ENCODE measurements around the gene GALNT12.
A peak's percentile ranks its signal among the peaks of the same experiment; 100 is the strongest.

Gene GALNT12

GRCh38 chr9:98866435-98867102 is 59.1 kb downstream of the GALNT12 start:
- Histone ChIP-seq H3K4me1 (ENCODE audit: control insufficient read depth in 1 of 2, insufficient read depth in 2 of 2, low read length in 2 of 2) (peaks cover 7 to 11% of the 10 kb centered on the region in 2 donors), H3K27me3 (ENCODE audit: low read depth, low read length) (no peaks in the 10 kb centered on the region), H3K27ac (ENCODE audit: low read length) (peak overlapping the region; percentile 52), H3K9me3 (ENCODE audit: control insufficient read depth in 1 of 2, low read length in 2 of 2) (no peaks in the 10 kb centered on the region), H3K4me3 (ENCODE audit: low read depth in 1 of 2, low read length in 2 of 2) (no peak overlapping the region), H3K36me3 (ENCODE audit: control insufficient read depth in 1 of 2, insufficient read depth in 2 of 2, low read length in 2 of 2) (no peaks in the 10 kb centered on the region)

- Histone ChIP-seq H3K4me3 (ENCODE audit: low read depth in 1 of 2, low read length in 2 of 2) (no peak overlapping the region), H3K36me3 (ENCODE audit: control insufficient read depth in 1 of 2, insufficient read depth in 2 of 2, low read length in 2 of 2) (no peaks in the 10 kb centered on the region), H3K9me3 (ENCODE audit: control insufficient read depth in 1 of 2, low read length in 2 of 2) (no peaks in the 10 kb centered on the region), H3K27ac (ENCODE audit: low read length) (peak overlapping the region; percentile 52), H3K4me1 (ENCODE audit: control insufficient read depth in 1 of 2, insufficient read depth in 2 of 2, low read length in 2 of 2) (peaks cover 7 to 11% of the 10 kb centered on the region in 2 donors), H3K27me3 (ENCODE audit: low read depth, low read length) (no peaks in the 10 kb centered on the region)
Observed at GRCh38 chr9:98867103-98867428, 59.6 kb downstream of the GALNT12 start.

GRCh38 chr9:98867429-98868168 is 60.1 kb downstream of the GALNT12 start:
- H3K27me3 ChIP-seq (ENCODE audit: low read depth, low read length): no peaks in the 10 kb centered on the region
- no peak overlapping the region for H3K27ac ChIP-seq (ENCODE audit: low read length)
- no peak overlapping the region for H3K4me3 ChIP-seq (ENCODE audit: low read depth in 1 of 2, low read length in 2 of 2)
- peaks cover 7 to 11% of the 10 kb centered on the region in 2 donors for H3K4me1 ChIP-seq (ENCODE audit: control insufficient read depth in 1 of 2, insufficient read depth in 2 of 2, low read length in 2 of 2)
- no peaks in the 10 kb centered on the region for H3K9me3 ChIP-seq (ENCODE audit: control insufficient read depth in 1 of 2, low read length in 2 of 2)
- no peaks in the 10 kb centered on the region for H3K36me3 ChIP-seq (ENCODE audit: control insufficient read depth in 1 of 2, insufficient read depth in 2 of 2, low read length in 2 of 2)

- Histone ChIP-seq H3K9me3 (ENCODE audit: control insufficient read depth in 1 of 2, low read length in 2 of 2) (no peaks in the 10 kb centered on the region), H3K4me1 (ENCODE audit: control insufficient read depth in 1 of 2, insufficient read depth in 2 of 2, low read length in 2 of 2) (peaks cover 7 to 11% of the 10 kb centered on the region in 2 donors), H3K36me3 (ENCODE audit: control insufficient read depth in 1 of 2, insufficient read depth in 2 of 2, low read length in 2 of 2) (no peaks in the 10 kb centered on the region), H3K27ac (ENCODE audit: low read length) (no peak overlapping the region), H3K27me3 (ENCODE audit: low read depth, low read length) (no peaks in the 10 kb centered on the region), H3K4me3 (ENCODE audit: low read depth in 1 of 2, low read length in 2 of 2) (no peak overlapping the region)
Observed at GRCh38 chr9:98869078-98869745, 61.7 kb downstream of the GALNT12 start.

GRCh38 chr9:98869866-98870265 is 62.4 kb downstream of the GALNT12 start:
- Histone ChIP-seq H3K9me3 (ENCODE audit: control insufficient read depth in 1 of 2, low read length in 2 of 2) (no peaks in the 10 kb centered on the region), H3K27me3 (ENCODE audit: low read depth, low read length) (no peaks in the 10 kb centered on the region), H3K27ac (ENCODE audit: low read length) (no peak overlapping the region), H3K36me3 (ENCODE audit: control insufficient read depth in 1 of 2, insufficient read depth in 2 of 2, low read length in 2 of 2) (no peaks in the 10 kb centered on the region), H3K4me3 (ENCODE audit: low read depth in 1 of 2, low read length in 2 of 2) (no peak overlapping the region), H3K4me1 (ENCODE audit: control insufficient read depth in 1 of 2, insufficient read depth in 2 of 2, low read length in 2 of 2) (peaks cover 7 to 11% of the 10 kb centered on the region in 2 donors)

GRCh38 chr9:98870782-98871557 is 63.5 kb downstream of the GALNT12 start:
- peaks cover 7 to 11% of the 10 kb centered on the region in 2 donors for H3K4me1 ChIP-seq (ENCODE audit: control insufficient read depth in 1 of 2, insufficient read depth in 2 of 2, low read length in 2 of 2)
- no peaks in the 10 kb centered on the region for H3K9me3 ChIP-seq (ENCODE audit: control insufficient read depth in 1 of 2, low read length in 2 of 2)
- no peak overlapping the region for H3K27ac ChIP-seq (ENCODE audit: low read length)
- no peaks in the 10 kb centered on the region for H3K27me3 ChIP-seq (ENCODE audit: low read depth, low read length)
- H3K36me3 ChIP-seq (ENCODE audit: control insufficient read depth in 1 of 2, insufficient read depth in 2 of 2, low read length in 2 of 2): no peaks in the 10 kb centered on the region
- no peak overlapping the region for H3K4me3 ChIP-seq (ENCODE audit: low read depth in 1 of 2, low read length in 2 of 2)

GRCh38 chr9:98871558-98872065 is 64.1 kb downstream of the GALNT12 start:
- Histone ChIP-seq H3K36me3 (ENCODE audit: control insufficient read depth in 1 of 2, insufficient read depth in 2 of 2, low read length in 2 of 2) (no peaks in the 10 kb centered on the region), H3K4me1 (ENCODE audit: control insufficient read depth in 1 of 2, insufficient read depth in 2 of 2, low read length in 2 of 2) (peaks cover 7 to 10% of the 10 kb centered on the region in 2 donors), H3K27me3 (ENCODE audit: low read depth, low read length) (no peaks in the 10 kb centered on the region), H3K27ac (ENCODE audit: low read length) (no peak overlapping the region), H3K4me3 (ENCODE audit: low read depth in 1 of 2, low read length in 2 of 2) (no peak overlapping the region), H3K9me3 (ENCODE audit: control insufficient read depth in 1 of 2, low read length in 2 of 2) (no peaks in the 10 kb centered on the region)

- no peaks in the 10 kb centered on the region for H3K4me1 ChIP-seq (ENCODE audit: control insufficient read depth in 1 of 2, insufficient read depth in 2 of 2, low read length in 2 of 2)
- no peak overlapping the region for H3K27ac ChIP-seq (ENCODE audit: low read length)
- H3K27me3 ChIP-seq (ENCODE audit: low read depth, low read length): no peaks in the 10 kb centered on the region
- no peaks in the 10 kb centered on the region for H3K9me3 ChIP-seq (ENCODE audit: control insufficient read depth in 1 of 2, low read length in 2 of 2)
- no peak overlapping the region for H3K4me3 ChIP-seq (ENCODE audit: low read depth in 1 of 2, low read length in 2 of 2)
- H3K36me3 ChIP-seq (ENCODE audit: control insufficient read depth in 1 of 2, insufficient read depth in 2 of 2, low read length in 2 of 2): no peaks in the 10 kb centered on the region
Observed at GRCh38 chr9:98873526-98873925, 66.1 kb downstream of the GALNT12 start.

GRCh38 chr9:98873951-98874371 is 66.5 kb downstream of the GALNT12 start:
- Histone ChIP-seq H3K27me3 (ENCODE audit: low read depth, low read length) (no peaks in the 10 kb centered on the region), H3K27ac (ENCODE audit: low read length) (no peak overlapping the region), H3K4me1 (ENCODE audit: control insufficient read depth in 1 of 2, insufficient read depth in 2 of 2, low read length in 2 of 2) (peaks cover 0 to 2% of the 10 kb centered on the region in 2 donors), H3K9me3 (ENCODE audit: control insufficient read depth in 1 of 2, low read length in 2 of 2) (no peaks in the 10 kb centered on the region), H3K4me3 (ENCODE audit: low read depth in 1 of 2, low read length in 2 of 2) (no peak overlapping the region), H3K36me3 (ENCODE audit: control insufficient read depth in 1 of 2, insufficient read depth in 2 of 2, low read length in 2 of 2) (no peaks in the 10 kb centered on the region)

- H3K4me1 ChIP-seq (ENCODE audit: control insufficient read depth in 1 of 2, insufficient read depth in 2 of 2, low read length in 2 of 2): peaks cover 0 to 9% of the 10 kb centered on the region in 2 donors
- H3K9me3 ChIP-seq (ENCODE audit: control insufficient read depth in 1 of 2, low read length in 2 of 2): no peaks in the 10 kb centered on the region
- no peaks in the 10 kb centered on the region for H3K36me3 ChIP-seq (ENCODE audit: control insufficient read depth in 1 of 2, insufficient read depth in 2 of 2, low read length in 2 of 2)
- no peak overlapping the region for H3K27ac ChIP-seq (ENCODE audit: low read length)
- no peaks in the 10 kb centered on the region for H3K27me3 ChIP-seq (ENCODE audit: low read depth, low read length)
- no peak overlapping the region for H3K4me3 ChIP-seq (ENCODE audit: low read depth in 1 of 2, low read length in 2 of 2)
Observed at GRCh38 chr9:98874721-98875255, 67.3 kb downstream of the GALNT12 start.

Measured in muscle layer of duodenum (tissue), 2 donors.